ENCODE results near the gene GPSM1. TPM values are rescaled to one million over a fixed set of nuclear protein-coding genes. Genes with fewer than 3 reads are reported as not detected.

The GPSM1 gene
- total and polyA plus RNA-seq, 2 donors (not counting 1 experiment from before 2014, with no cell fraction given), result 2.4 to 6.3 TPM

GRCh38 chr9:136295542-136296433, 31.6 kb upstream of the GPSM1 start:
- H3K4me3 ChIP-seq (ENCODE audit: control extremely low read depth in 1 of 5, extremely low read depth in 1 of 5, insufficient read depth in 1 of 5, low read depth in 2 of 5, low read length in 4 of 5), result no peak overlapping the region
- peaks cover 0 to 5% of the 10 kb centered on the region in 2 donors for H3K4me1 ChIP-seq (ENCODE audit: control insufficient read depth in 2 of 2, insufficient read depth in 2 of 2, low read length in 2 of 2)
- Mint-ChIP-seq H3K9me3 (ENCODE audit: insufficient read depth) (no peaks in the 10 kb centered on the region), H3K27ac (no peak overlapping the region), H3K4me3 (no peak overlapping the region), H3K27me3 (no peaks in the 10 kb centered on the region), H3K4me1 (peaks cover 4% of the 10 kb centered on the region)
- H3K79me2 ChIP-seq (ENCODE audit: control insufficient read depth, insufficient read depth, low read length), result no peaks in the 10 kb centered on the region
- WGBS (ENCODE audit: insufficient coverage), result 93% methylated on average over 34 of the region's 37 CpGs
- no peak for DNase-seq
- H3K27ac ChIP-seq (ENCODE audit: low read length in 2 of 2), result no peak overlapping the region
- no peaks in the 10 kb centered on the region for H4K20me1 ChIP-seq (ENCODE audit: control insufficient read depth, insufficient read depth, low read length, poor library complexity, severe bottlenecking)
- H3K9ac ChIP-seq (ENCODE audit: low read length), result no peak overlapping the region
- ChIA-PET POLR2A (no interaction called here), CTCF (interaction anchor here (1.3 kb wide), 1 partner anchor 12 kb away, joined by 4 read pairs; no protein-coding TSS in a partner anchor)
- H2AFZ ChIP-seq (ENCODE audit: insufficient read depth, low read depth, low read length, poor library complexity, severe bottlenecking), result no peak overlapping the region
- ATAC-seq (ENCODE audit: low read depth), result no peak
- no peaks in the 10 kb centered on the region for H3K36me3 ChIP-seq (replicated peaks in 1 of 2; ENCODE audit: control extremely low read depth in 1 of 2, control insufficient read depth in 1 of 2, extremely low read depth in 1 of 2, insufficient read depth in 2 of 2, low read length in 1 of 2)
- no peak overlapping the region for H3K4me2 ChIP-seq (replicated peaks; ENCODE audit: low read depth, low read length, poor library complexity, severe bottlenecking)
- TF ChIP-seq EZH2 (IDR thresholded peaks at IDR 0.05; ENCODE audit: borderline replicate concordance, insufficient read depth, low read depth, low read length, poor library complexity, severe bottlenecking) (no peak), CTCF (IDR thresholded peaks at IDR 0.05) (no peak)
- H3K9me3 ChIP-seq (ENCODE audit: control extremely low read depth in 1 of 3, control insufficient read depth in 2 of 3, insufficient read depth in 1 of 3, low read length in 2 of 3), result peaks cover 0 to 5% (median 0%) of the 10 kb centered on the region in 3 donors
- no peaks in the 10 kb centered on the region for H3K27me3 ChIP-seq (replicated peaks in 1 of 4; ENCODE audit: control extremely low read depth in 1 of 4, control insufficient read depth in 3 of 4, insufficient read depth in 4 of 4, low read length in 3 of 4)
- intact Hi-C loops (cut with micrococcal nuclease), result no loop called here

GRCh38 chr9:136296434-136297015, 30.8 kb upstream of the GPSM1 start:
- H3K9ac ChIP-seq (ENCODE audit: low read length), result no peak overlapping the region
- peaks cover 0 to 5% of the 10 kb centered on the region in 2 donors for H3K4me1 ChIP-seq (ENCODE audit: control insufficient read depth in 2 of 2, insufficient read depth in 2 of 2, low read length in 2 of 2)
- no peaks in the 10 kb centered on the region for H3K27me3 Mint-ChIP-seq
- H3K27me3 ChIP-seq (replicated peaks in 1 of 4; ENCODE audit: control extremely low read depth in 1 of 4, control insufficient read depth in 3 of 4, insufficient read depth in 4 of 4, low read length in 3 of 4), result no peaks in the 10 kb centered on the region
- H3K4me2 ChIP-seq (replicated peaks; ENCODE audit: low read depth, low read length, poor library complexity, severe bottlenecking), result no peak overlapping the region
- no peaks in the 10 kb centered on the region for H3K9me3 Mint-ChIP-seq (ENCODE audit: insufficient read depth)
- H4K20me1 ChIP-seq (ENCODE audit: control insufficient read depth, insufficient read depth, low read length, poor library complexity, severe bottlenecking), result no peaks in the 10 kb centered on the region
- H3K27ac Mint-ChIP-seq, result no peak overlapping the region
- intact Hi-C loops (cut with micrococcal nuclease), result no loop called here
- no peak overlapping the region for H3K4me3 ChIP-seq (ENCODE audit: control extremely low read depth in 1 of 5, extremely low read depth in 1 of 5, insufficient read depth in 1 of 5, low read depth in 2 of 5, low read length in 4 of 5)
- ATAC-seq (ENCODE audit: low read depth) (no peak), DNase-seq (no peak)
- peaks cover 4% of the 10 kb centered on the region for H3K4me1 Mint-ChIP-seq
- no peaks in the 10 kb centered on the region for H3K36me3 ChIP-seq (replicated peaks in 1 of 2; ENCODE audit: control extremely low read depth in 1 of 2, control insufficient read depth in 1 of 2, extremely low read depth in 1 of 2, insufficient read depth in 2 of 2, low read length in 1 of 2)
- peaks cover 0 to 5% (median 0%) of the 10 kb centered on the region in 3 donors for H3K9me3 ChIP-seq (ENCODE audit: control extremely low read depth in 1 of 3, control insufficient read depth in 2 of 3, insufficient read depth in 1 of 3, low read length in 2 of 3)
- TF ChIP-seq CTCF (IDR thresholded peaks at IDR 0.05) (no peak), EZH2 (IDR thresholded peaks at IDR 0.05; ENCODE audit: borderline replicate concordance, insufficient read depth, low read depth, low read length, poor library complexity, severe bottlenecking) (no peak)
- no peak overlapping the region for H3K27ac ChIP-seq (ENCODE audit: low read length in 2 of 2)
- CTCF ChIA-PET, result interaction anchor here (1.3 kb wide), 1 partner anchor 13 kb away, joined by 4 read pairs; no protein-coding TSS in a partner anchor
- H3K79me2 ChIP-seq (ENCODE audit: control insufficient read depth, insufficient read depth, low read length), result no peaks in the 10 kb centered on the region
- no peak overlapping the region for H2AFZ ChIP-seq (ENCODE audit: insufficient read depth, low read depth, low read length, poor library complexity, severe bottlenecking)
- POLR2A ChIA-PET, result no interaction called here
- 91% methylated on average over 15 of the region's 16 CpGs for WGBS (ENCODE audit: insufficient coverage)
- H3K4me3 Mint-ChIP-seq, result no peak overlapping the region

Data from B cell (primary cell).